MM.1S (cell line): ENCODE measurements around the gene PTPRK.

Source experiments
- DNase-seq: peaks from one replicate; pipeline ENCODE4 v3.0.0-alpha.2; 2015
- H2AFZ ChIP-seq: fragments of 300-600 bp; sonication (generic); 2 replicates; pipeline ENCODE4 v1.6.0; 2016; ENCODE audit warnings: antibody characterized with exemption, low read length
- H3F3A ChIP-seq: fragments of 300-600 bp; sonication (generic); 2 replicates; pipeline ENCODE4 v1.6.1; 2016; ENCODE audit warnings: mild to moderate bottlenecking, antibody characterized with exemption, low read length, moderate library complexity, mixed read lengths; ENCODE audit not compliant: insufficient read depth
- H3K27ac ChIP-seq: fragments of 300-600 bp; sonication (generic); 2 replicates; pipeline ENCODE4 v1.5.1; 2016; ENCODE audit warnings: mild to moderate bottlenecking, low read length
- H3K27me3 ChIP-seq: fragments of 300-600 bp; sonication (generic); replicated peaks from 2 replicates; pipeline ENCODE4 v1.6.0; 2016; ENCODE audit warnings: low read length; ENCODE audit not compliant: insufficient read depth
- H3K36me3 ChIP-seq: fragments of 300-600 bp; sonication (generic); replicated peaks from 2 replicates; pipeline ENCODE4 v1.6.1; 2016; ENCODE audit warnings: mild to moderate bottlenecking, low read length, mixed read lengths; ENCODE audit not compliant: insufficient read depth
- H3K4me1 ChIP-seq: fragments of 300-600 bp; sonication (generic); 2 replicates; pipeline ENCODE4 v1.6.1; 2016; ENCODE audit warnings: low read length, mixed read lengths
- H3K4me2 ChIP-seq: fragments of 300-600 bp; sonication (generic); 2 replicates; pipeline ENCODE4 v1.6.0; 2016; ENCODE audit warnings: low read depth, low read length
- H3K4me3 ChIP-seq: fragments of 300-600 bp; sonication (generic); 2 replicates; pipeline ENCODE4 v1.5.1; 2016; ENCODE audit warnings: low read length, mixed read lengths
- H3K79me2 ChIP-seq: fragments of 300-600 bp; sonication (generic); 2 replicates; pipeline ENCODE4 v1.6.1; 2016; ENCODE audit warnings: mixed run types, low read length, mixed read lengths
- H3K9ac ChIP-seq: fragments of 300-600 bp; sonication (generic); 2 replicates; pipeline ENCODE4 v1.6.1; 2016; ENCODE audit warnings: low read length, mixed read lengths
- H3K9me2 ChIP-seq: fragments of 300-600 bp; sonication (generic); replicated peaks from 2 replicates; pipeline ENCODE4 v1.6.1; 2016; ENCODE audit warnings: mild to moderate bottlenecking, low read length, mixed read lengths; ENCODE audit not compliant: insufficient read depth
- H3K9me3 ChIP-seq: fragments of 300-600 bp; sonication (generic); replicated peaks from 2 replicates; pipeline ENCODE4 v1.6.1; 2016; ENCODE audit warnings: mild to moderate bottlenecking, low read length, mixed read lengths; ENCODE audit not compliant: insufficient read depth
- H4K20me1 ChIP-seq: fragments of 300-600 bp; sonication (generic); 2 replicates; pipeline ENCODE4 v1.6.1; 2016; ENCODE audit warnings: mild to moderate bottlenecking, low read length, moderate library complexity, mixed read lengths; ENCODE audit not compliant: insufficient read depth
- EZH2 ChIP-seq: fragments of 300-600 bp; sonication (generic); optimal IDR thresholded peaks from 2 replicates; pipeline ENCODE3; 2017; ENCODE audit warnings: low read depth, mild to moderate bottlenecking, antibody characterized with exemption, low read length, mixed read lengths
- EZH2phosphoT487 ChIP-seq: fragments of 300-600 bp; sonication (generic); IDR thresholded peaks from 2 replicates; pipeline ENCODE4 v1.6.1; 2018; ENCODE audit warnings: antibody characterized with exemption, low read length
- TF ChIP-seq, protein P1 (sequence below): fragments of 300-600 bp; sonication (generic); IDR thresholded peaks from 2 replicates; pipeline ENCODE4 v1.5.1; 2016; ENCODE audit warnings: antibody characterized with exemption, low read length, mixed read lengths

The PTPRK gene

DNA sequence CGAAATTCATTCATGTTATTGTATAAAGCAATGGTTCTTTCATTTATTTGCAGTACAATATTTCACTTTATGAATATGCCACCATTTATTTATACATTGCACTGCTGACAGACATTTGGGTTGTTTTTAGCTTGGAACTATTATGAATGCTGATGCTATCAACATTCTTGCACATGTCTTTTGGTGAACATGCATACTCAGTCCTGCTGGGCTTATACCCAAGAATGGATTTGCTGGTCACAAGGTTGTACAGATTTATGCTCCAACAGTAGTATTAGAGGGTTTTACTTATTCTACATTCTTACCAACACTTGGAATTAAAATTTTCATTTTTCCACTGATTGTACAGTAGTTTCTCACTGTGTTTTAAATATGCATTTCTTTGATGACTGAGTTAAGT is 126.2 kb downstream of the PTPRK start:
- no peak overlapping the region for H3K9ac ChIP-seq
- no peak for DNase-seq
- H2AFZ ChIP-seq = no peak overlapping the region
- no peaks in the 10 kb centered on the region for H3K9me3 ChIP-seq
- H4K20me1 ChIP-seq = no peaks in the 10 kb centered on the region
- no peak overlapping the region for H3K27ac ChIP-seq
- H3K27me3 ChIP-seq = no peaks in the 10 kb centered on the region
- H3K9me2 ChIP-seq = no peaks in the 10 kb centered on the region
- H3F3A ChIP-seq = no peaks in the 10 kb centered on the region
- H3K36me3 ChIP-seq = no peaks in the 10 kb centered on the region
- no peak overlapping the region for H3K4me2 ChIP-seq
- no peak for TF ChIP-seq EZH2phosphoT487
- no peak for TF ChIP-seq EZH2
- TF ChIP-seq, protein P1, sequence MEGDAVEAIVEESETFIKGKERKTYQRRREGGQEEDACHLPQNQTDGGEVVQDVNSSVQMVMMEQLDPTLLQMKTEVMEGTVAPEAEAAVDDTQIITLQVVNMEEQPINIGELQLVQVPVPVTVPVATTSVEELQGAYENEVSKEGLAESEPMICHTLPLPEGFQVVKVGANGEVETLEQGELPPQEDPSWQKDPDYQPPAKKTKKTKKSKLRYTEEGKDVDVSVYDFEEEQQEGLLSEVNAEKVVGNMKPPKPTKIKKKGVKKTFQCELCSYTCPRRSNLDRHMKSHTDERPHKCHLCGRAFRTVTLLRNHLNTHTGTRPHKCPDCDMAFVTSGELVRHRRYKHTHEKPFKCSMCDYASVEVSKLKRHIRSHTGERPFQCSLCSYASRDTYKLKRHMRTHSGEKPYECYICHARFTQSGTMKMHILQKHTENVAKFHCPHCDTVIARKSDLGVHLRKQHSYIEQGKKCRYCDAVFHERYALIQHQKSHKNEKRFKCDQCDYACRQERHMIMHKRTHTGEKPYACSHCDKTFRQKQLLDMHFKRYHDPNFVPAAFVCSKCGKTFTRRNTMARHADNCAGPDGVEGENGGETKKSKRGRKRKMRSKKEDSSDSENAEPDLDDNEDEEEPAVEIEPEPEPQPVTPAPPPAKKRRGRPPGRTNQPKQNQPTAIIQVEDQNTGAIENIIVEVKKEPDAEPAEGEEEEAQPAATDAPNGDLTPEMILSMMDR = no peak
- no peak overlapping the region for H3K4me3 ChIP-seq
- no peaks in the 10 kb centered on the region for H3K79me2 ChIP-seq
- H3K4me1 ChIP-seq = no peaks in the 10 kb centered on the region

DNA sequence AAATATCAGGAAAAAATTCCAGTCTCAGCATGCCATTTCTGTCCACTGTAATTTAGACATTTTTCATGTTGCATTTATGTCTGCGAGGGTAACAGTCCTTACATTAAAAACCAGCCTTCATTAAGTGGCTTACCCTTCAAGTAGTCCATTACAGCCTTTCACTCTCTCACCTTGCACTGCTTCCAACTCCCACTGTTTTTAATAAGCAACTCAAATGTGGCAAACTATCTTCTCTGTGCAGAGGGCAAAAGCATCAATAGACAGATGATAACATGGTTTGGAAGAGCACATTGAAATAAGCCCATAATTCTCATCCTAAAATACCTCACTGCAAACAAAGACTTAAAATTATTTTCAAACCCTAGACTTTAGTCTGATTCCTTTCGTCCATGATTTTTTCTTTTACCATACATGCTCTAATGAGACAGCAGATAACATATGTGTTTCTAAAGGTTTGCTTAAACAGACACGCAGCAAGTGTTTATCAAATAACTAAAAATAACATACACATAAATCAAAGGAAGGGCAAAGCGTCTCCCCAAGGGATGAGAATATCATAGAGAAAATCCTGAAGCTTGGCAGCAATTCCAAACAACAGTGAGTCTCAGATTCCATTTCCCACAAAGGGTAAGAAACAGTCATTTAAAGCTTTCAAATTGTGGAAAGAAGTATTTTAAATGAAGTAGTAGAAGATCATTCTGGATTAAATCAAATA is 130.4 kb downstream of the PTPRK start:
- Histone ChIP-seq H3K4me2 (no peak overlapping the region), H3K4me1 (no peaks in the 10 kb centered on the region), H3K4me3 (no peak overlapping the region), H3K79me2 (no peaks in the 10 kb centered on the region), H3K9ac (no peak overlapping the region), H3F3A (no peaks in the 10 kb centered on the region), H2AFZ (no peak overlapping the region), H3K9me3 (no peaks in the 10 kb centered on the region), H3K27me3 (no peaks in the 10 kb centered on the region), H4K20me1 (no peaks in the 10 kb centered on the region), H3K36me3 (no peaks in the 10 kb centered on the region), H3K9me2 (no peaks in the 10 kb centered on the region), H3K27ac (no peak overlapping the region)
- TF ChIP-seq, protein P1 = no peak
- TF ChIP-seq EZH2 = no peak
- TF ChIP-seq EZH2phosphoT487 = no peak
- DNase-seq = no peak

DNA sequence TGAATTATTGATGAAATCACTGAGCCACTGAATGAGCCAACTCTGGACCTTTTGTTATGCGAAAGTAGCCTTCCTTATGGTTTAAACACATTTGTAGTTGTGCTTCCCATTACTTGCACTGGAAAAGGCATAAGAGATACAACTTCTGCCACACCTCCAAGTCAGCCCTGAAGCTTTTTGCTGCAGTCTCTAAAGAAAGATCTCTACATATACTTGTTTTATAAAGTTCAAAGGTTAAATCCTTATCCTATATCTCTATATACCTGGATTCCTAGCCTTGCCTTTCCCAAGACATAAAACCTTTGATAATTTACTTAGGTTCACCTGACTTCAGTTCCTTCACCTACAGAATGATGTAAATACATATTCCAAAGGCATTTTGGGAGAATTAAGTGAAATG is 132.0 kb downstream of the PTPRK start:
- H3K4me3 ChIP-seq = no peak overlapping the region
- H2AFZ ChIP-seq = no peak overlapping the region
- no peak overlapping the region for H3K27ac ChIP-seq
- no peaks in the 10 kb centered on the region for H3K36me3 ChIP-seq
- H3K9ac ChIP-seq = no peak overlapping the region
- DNase-seq = no peak
- H3K79me2 ChIP-seq = no peaks in the 10 kb centered on the region
- no peaks in the 10 kb centered on the region for H4K20me1 ChIP-seq
- H3K4me1 ChIP-seq = no peaks in the 10 kb centered on the region
- H3K27me3 ChIP-seq = no peaks in the 10 kb centered on the region
- TF ChIP-seq EZH2phosphoT487 = no peak
- no peak for TF ChIP-seq EZH2
- TF ChIP-seq, protein P1 = no peak
- no peak overlapping the region for H3K4me2 ChIP-seq
- no peaks in the 10 kb centered on the region for H3F3A ChIP-seq
- H3K9me2 ChIP-seq = no peaks in the 10 kb centered on the region
- H3K9me3 ChIP-seq = no peaks in the 10 kb centered on the region
